ENCODE measurements around the gene DUOXA2.
A peak's percentile ranks its signal among the peaks of the same experiment; 100 is the strongest.

The DUOXA2 gene

DNA sequence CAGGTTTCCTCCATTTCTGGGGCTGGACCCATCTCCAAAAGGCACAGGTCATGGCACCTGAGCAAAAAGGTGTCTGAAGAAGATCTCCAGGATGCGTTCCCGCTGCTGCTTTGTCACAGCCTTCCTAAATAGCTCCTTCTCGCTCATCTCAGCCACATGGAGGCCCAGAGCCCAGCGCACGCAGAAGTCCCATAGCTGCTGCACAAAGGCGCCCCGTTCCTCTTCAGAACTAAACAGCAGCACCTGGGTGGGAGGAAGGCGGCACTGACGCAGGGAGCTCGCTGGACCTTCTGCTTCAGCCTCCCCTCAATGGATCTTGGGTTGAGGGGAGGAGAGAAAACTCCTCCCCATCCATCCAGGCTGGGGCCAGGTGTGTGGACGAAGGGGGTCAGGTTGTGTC is 8.5 kb upstream of the DUOXA2 start:
- Histone ChIP-seq H3K36me3 (ENCODE audit: insufficient read depth, low read length) (no peaks in the 10 kb centered on the region), H3K4me3 (no peak overlapping the region), H3K27ac (no peak overlapping the region), H3K9me3 (ENCODE audit: low read depth, low read length) (no peaks in the 10 kb centered on the region), H3K9ac (ENCODE audit: insufficient read length) (no peak overlapping the region)
- DNase-seq (ENCODE audit: low read depth, low spot score): no peak
- TF ChIP-seq FOXP2 (optimal IDR thresholded peaks at IDR 0.05; ENCODE audit: control extremely low read depth, extremely low read length, insufficient read depth) (no peak), EZH2 (IDR thresholded peaks at IDR 0.05) (no peak), POLR2AphosphoS5 (IDR thresholded peaks at IDR 0.05; ENCODE audit: borderline replicate concordance, low read depth, low read length) (no peak)

DNA sequence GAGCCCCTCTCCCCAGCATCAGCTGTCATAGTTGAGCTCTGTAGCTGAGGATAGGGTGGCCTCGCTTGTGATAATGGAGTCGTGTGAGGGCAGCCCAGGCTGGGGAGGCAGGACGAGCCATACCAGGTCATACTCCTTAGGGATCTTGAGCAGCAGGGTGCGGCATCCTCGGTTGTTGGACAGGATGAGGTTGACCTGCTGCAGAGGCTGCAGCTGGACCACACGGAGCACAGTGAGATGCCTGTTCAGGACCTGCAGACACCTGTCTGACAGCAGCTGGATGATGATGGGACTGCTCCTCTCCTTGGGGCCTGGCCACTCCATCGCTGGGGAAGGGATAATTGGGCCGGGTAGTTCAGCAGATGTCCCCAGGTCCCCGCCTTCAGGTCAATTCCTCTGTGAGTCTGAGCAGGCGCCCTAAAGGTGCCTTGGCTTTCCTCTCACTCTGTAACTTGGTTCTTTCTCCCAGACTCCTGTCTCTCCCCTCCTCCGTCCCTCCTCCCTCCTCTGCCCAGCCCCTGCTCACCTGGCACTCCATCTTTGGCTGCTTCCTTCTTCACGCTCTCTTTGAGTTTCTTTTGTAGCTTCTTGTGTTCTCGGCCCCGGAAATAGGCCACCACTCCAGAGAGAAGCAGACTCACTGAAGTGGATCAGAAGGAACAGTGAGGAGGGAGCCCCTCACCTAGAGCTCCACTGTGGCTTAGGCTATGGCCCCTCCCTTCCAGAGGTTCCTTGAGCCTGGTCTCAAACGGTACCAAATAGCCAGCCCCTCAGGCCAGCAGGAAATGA is 7.9 kb upstream of the DUOXA2 start:
- Histone ChIP-seq H3K4me3 (no peak overlapping the region), H3K9ac (ENCODE audit: insufficient read length) (no peak overlapping the region), H3K27ac (no peak overlapping the region), H3K9me3 (ENCODE audit: low read depth, low read length) (no peaks in the 10 kb centered on the region), H3K36me3 (ENCODE audit: insufficient read depth, low read length) (no peaks in the 10 kb centered on the region)
- TF ChIP-seq EZH2 (IDR thresholded peaks at IDR 0.05): no peak
- TF ChIP-seq POLR2AphosphoS5 (IDR thresholded peaks at IDR 0.05; ENCODE audit: borderline replicate concordance, low read depth, low read length): no peak
- TF ChIP-seq FOXP2 (optimal IDR thresholded peaks at IDR 0.05; ENCODE audit: control extremely low read depth, extremely low read length, insufficient read depth): no peak
- no peak for DNase-seq (ENCODE audit: low read depth, low spot score)

DNA sequence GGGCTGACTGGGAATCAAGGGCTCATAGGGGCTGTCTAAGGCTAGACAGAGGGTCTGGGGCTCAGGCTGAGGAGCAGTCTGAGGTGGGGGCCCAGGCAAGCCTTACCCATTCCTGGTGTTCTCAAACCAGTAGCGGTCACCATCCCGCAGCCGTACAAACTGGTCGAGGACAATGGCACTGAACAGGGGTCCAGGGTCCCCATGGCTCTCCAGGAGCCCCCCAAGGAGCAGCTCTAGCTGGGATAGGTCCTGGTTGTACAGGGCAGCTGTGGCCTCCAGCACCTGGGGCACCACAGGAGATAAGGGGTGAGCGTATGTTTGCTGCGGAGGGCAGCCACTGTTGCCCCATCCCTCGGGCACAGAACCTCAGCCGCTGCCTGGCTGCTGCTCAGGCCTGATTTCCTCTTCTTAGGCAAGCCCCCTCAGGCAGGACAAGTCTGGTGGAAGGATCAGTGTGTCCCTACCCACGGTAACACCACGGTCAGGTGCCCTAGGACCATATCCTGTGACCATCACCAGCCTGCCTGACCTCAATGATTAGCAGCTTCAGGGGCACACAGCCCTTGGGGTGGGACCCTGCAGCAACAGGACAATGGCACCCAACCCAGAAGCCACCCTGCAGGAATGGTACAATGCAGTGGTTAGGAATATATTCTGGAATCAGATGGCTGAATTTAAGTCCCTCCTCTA is 6.0 kb upstream of the DUOXA2 start:
- TF ChIP-seq EZH2 (IDR thresholded peaks at IDR 0.05) (no peak), POLR2AphosphoS5 (IDR thresholded peaks at IDR 0.05; ENCODE audit: borderline replicate concordance, low read depth, low read length) (no peak), FOXP2 (optimal IDR thresholded peaks at IDR 0.05; ENCODE audit: control extremely low read depth, extremely low read length, insufficient read depth) (no peak)
- H3K36me3 ChIP-seq (ENCODE audit: insufficient read depth, low read length): no peaks in the 10 kb centered on the region
- DNase-seq (ENCODE audit: low read depth, low spot score): no peak
- H3K9ac ChIP-seq (ENCODE audit: insufficient read length): no peak overlapping the region
- H3K27ac ChIP-seq: no peak overlapping the region
- no peaks in the 10 kb centered on the region for H3K9me3 ChIP-seq (ENCODE audit: low read depth, low read length)
- no peak overlapping the region for H3K4me3 ChIP-seq

DNA sequence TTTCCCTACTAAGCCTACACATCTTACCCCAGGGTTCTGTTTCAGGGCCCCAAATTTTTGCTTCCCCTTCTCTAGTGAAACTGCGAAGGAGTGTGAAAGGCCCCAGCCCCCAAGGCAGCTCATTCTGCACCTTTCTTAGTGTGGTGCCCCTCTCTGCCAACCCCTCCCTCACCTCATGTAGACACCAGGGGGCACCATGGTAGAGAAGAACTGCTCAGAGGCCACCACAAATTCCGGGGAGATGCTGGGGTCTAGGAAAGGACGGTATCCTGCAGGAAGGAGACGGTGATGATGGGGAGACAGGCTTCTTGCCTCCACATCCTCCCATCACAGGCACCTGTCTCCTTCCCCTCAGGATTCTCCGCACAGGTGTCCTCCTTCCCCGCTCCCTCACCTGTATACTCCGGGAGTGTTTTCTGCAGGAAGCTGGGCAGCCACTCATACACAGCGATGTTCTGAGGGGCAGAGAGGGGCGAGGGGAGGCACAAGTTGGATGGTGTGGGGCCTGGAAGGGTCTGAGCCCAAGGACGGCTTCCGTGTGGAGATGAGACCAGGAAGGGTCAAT is 3.8 kb upstream of the DUOXA2 start:
- Histone ChIP-seq H3K9ac (ENCODE audit: insufficient read length) (no peak overlapping the region), H3K9me3 (ENCODE audit: low read depth, low read length) (no peaks in the 10 kb centered on the region), H3K27ac (no peak overlapping the region), H3K36me3 (ENCODE audit: insufficient read depth, low read length) (no peaks in the 10 kb centered on the region), H3K4me3 (no peak overlapping the region)
- no peak for DNase-seq (ENCODE audit: low read depth, low spot score)
- TF ChIP-seq FOXP2 (optimal IDR thresholded peaks at IDR 0.05; ENCODE audit: control extremely low read depth, extremely low read length, insufficient read depth) (no peak), EZH2 (IDR thresholded peaks at IDR 0.05) (no peak), POLR2AphosphoS5 (IDR thresholded peaks at IDR 0.05; ENCODE audit: borderline replicate concordance, low read depth, low read length) (no peak)

DNA sequence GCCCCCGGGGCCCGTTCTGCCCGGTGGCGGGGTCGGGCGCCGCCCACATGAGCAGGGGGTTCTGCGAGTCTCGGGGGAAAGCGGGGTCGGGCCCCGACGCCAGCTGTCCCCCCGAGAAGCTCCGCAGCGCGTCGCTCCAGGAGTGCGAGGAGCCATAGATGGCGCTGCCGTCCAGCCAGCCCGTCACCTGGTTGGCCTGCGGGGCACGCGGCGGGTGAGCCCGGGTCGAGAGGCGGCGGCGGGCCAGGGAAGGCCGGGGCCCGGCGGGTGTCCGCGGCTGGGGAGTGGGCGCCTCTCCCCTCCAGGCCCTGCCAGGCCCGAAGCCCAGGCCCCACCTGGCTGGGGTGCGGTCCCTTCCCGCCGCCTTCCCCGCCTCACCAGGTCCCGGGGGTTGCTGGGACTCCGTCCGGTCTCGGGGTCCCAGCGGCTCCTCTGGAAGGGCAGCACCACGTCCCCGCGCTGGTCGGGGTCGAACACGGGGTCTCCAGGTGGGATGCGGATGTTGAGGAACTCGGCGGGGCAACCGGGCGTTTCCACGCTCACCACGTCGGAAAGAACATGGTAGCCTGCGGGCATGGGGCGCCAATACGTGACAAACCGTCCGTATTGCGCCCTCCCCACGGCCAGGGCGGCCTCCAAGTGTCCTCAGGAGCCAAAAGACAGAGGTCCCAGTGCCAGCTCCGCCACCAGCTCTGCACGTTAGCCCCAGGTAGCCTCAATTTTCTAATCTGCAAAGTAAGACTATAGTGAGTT is 2.6 kb upstream of the DUOXA2 start:
- Histone ChIP-seq H3K9me3 (ENCODE audit: low read depth, low read length) (no peaks in the 10 kb centered on the region), H3K9ac (ENCODE audit: insufficient read length) (no peak overlapping the region), H3K27ac (no peak overlapping the region), H3K4me3 (peak overlapping the region; percentile 76), H3K36me3 (ENCODE audit: insufficient read depth, low read length) (no peaks in the 10 kb centered on the region)
- DNase-seq (ENCODE audit: low read depth, low spot score): no peak
- no peak for TF ChIP-seq POLR2AphosphoS5 (IDR thresholded peaks at IDR 0.05; ENCODE audit: borderline replicate concordance, low read depth, low read length)
- TF ChIP-seq EZH2 (IDR thresholded peaks at IDR 0.05): no peak
- no peak for TF ChIP-seq FOXP2 (optimal IDR thresholded peaks at IDR 0.05; ENCODE audit: control extremely low read depth, extremely low read length, insufficient read depth)

DNA sequence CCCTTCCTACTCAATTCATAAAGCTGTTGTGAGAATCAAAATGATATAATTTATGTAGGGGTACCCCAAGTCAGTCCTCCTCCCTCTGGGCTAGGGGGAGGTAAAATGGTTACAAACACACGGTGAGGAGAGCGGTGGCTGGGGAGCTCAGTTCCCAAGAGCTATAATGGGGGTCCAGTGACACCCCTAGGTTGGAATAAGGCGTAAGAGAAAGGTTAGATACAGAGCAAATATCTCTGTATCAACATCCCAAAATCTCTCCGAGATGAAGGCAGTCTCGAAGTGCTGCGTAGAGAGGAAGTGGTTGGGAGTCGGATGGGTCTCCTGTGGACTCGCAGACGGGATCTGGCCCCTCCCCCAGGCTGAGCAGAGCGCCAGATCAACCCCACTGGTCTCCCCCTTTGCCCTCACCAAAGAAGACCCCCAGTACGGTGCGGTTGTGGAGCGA is 2.0 kb upstream of the DUOXA2 start:
- Histone ChIP-seq H3K4me3 (peak overlapping the region; percentile 76), H3K27ac (no peak overlapping the region), H3K9ac (ENCODE audit: insufficient read length) (no peak overlapping the region), H3K36me3 (ENCODE audit: insufficient read depth, low read length) (no peaks in the 10 kb centered on the region), H3K9me3 (ENCODE audit: low read depth, low read length) (no peaks in the 10 kb centered on the region)
- no peak for TF ChIP-seq EZH2 (IDR thresholded peaks at IDR 0.05)
- TF ChIP-seq POLR2AphosphoS5 (IDR thresholded peaks at IDR 0.05; ENCODE audit: borderline replicate concordance, low read depth, low read length): no peak
- TF ChIP-seq FOXP2 (optimal IDR thresholded peaks at IDR 0.05; ENCODE audit: control extremely low read depth, extremely low read length, insufficient read depth): no peak
- no peak for DNase-seq (ENCODE audit: low read depth, low spot score)

DNA sequence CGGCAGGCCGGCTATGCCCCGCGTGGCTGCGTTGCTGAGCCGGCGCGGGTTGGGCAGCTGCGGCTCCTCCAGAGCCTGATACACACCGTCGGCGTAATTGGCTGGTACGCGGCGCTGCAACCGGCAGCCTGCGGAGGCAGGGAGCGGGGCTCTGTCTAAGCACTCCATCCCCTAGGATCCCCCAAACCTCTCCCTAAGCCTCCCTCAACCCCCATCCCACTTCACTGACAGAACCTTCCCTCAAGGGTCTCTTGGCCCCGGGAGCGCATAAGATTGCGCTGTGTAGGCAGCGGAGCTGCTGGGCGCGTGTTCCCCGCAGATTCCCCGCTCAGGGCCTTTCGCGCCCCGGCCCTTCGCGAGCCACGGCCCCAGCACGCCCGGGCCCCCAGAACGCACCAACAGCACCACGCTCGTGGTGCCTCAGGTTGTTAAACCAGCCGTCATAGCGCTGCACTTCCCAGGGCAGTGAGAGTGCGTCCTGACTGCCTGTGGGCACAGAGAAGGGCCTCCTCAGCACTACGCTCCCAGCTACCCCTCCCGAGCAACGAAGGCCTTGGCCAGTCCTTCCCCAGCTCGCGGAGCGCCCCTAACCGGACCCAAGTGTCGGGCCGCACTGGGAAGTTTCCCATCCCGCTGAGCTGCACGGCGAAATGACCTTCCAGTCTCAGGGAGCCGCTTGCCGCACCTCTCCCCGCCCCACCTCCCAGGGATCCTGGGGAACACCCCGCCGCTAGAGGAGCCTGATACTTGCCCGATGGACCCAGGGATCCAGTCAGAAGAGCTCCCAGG is 1.3 kb upstream of the DUOXA2 start:
- Histone ChIP-seq H3K36me3 (ENCODE audit: insufficient read depth, low read length) (no peaks in the 10 kb centered on the region), H3K4me3 (peak overlapping the region; percentile 76), H3K27ac (no peak overlapping the region), H3K9ac (ENCODE audit: insufficient read length) (no peak overlapping the region), H3K9me3 (ENCODE audit: low read depth, low read length) (no peaks in the 10 kb centered on the region)
- DNase-seq (ENCODE audit: low read depth, low spot score): no peak
- TF ChIP-seq EZH2 (IDR thresholded peaks at IDR 0.05) (no peak), FOXP2 (optimal IDR thresholded peaks at IDR 0.05; ENCODE audit: control extremely low read depth, extremely low read length, insufficient read depth) (no peak), POLR2AphosphoS5 (IDR thresholded peaks at IDR 0.05; ENCODE audit: borderline replicate concordance, low read depth, low read length) (no peak)
